Measurements from ENCODE around the gene MEIKIN. TPM values are rescaled to one million over a fixed set of nuclear protein-coding genes. Genes with fewer than 3 reads are reported as not detected.
"Not testable (repeated sequence)": the region's sequence is repeated elsewhere in the genome, so short reads cannot be mapped to it uniquely, and the experiment has no call there.

Gene MEIKIN
- total RNA-seq, 2 experiments from 2014 or later = not detected

- intact Hi-C loops (cut with micrococcal nuclease; ENCODE audit: unreplicated experiment) = no loop called here
- Histone ChIP-seq H3K79me2 (ENCODE audit: insufficient read depth, low read depth, low read length) (peaks cover 73% of the 10 kb centered on the region), H3K4me2 (ENCODE audit: low read length) (no peak overlapping the region), H2AFZ (ENCODE audit: low read length) (no peak overlapping the region), H3K9me3 (ENCODE audit: low read length) (no peaks in the 10 kb centered on the region), H3K36me3 (ENCODE audit: insufficient read depth, low read length) (no peaks in the 10 kb centered on the region), H3K4me3 (ENCODE audit: low read depth, low read length, poor library complexity, severe bottlenecking) (no peak overlapping the region), H3K4me1 (ENCODE audit: insufficient read depth, low read length, poor library complexity, severe bottlenecking) (no peaks in the 10 kb centered on the region), H4K20me1 (ENCODE audit: insufficient read depth, low read length) (no peaks in the 10 kb centered on the region), H3K9me2 (ENCODE audit: insufficient read depth, low read length) (no peaks in the 10 kb centered on the region), H3K27ac (ENCODE audit: low read depth, low read length, poor library complexity, severe bottlenecking) (no peak overlapping the region)
- no peak for TF ChIP-seq EZH2phosphoT487 (IDR thresholded peaks at IDR 0.05; ENCODE audit: borderline replicate concordance, low read depth, low read length)
- TF ChIP-seq, protein P1, sequence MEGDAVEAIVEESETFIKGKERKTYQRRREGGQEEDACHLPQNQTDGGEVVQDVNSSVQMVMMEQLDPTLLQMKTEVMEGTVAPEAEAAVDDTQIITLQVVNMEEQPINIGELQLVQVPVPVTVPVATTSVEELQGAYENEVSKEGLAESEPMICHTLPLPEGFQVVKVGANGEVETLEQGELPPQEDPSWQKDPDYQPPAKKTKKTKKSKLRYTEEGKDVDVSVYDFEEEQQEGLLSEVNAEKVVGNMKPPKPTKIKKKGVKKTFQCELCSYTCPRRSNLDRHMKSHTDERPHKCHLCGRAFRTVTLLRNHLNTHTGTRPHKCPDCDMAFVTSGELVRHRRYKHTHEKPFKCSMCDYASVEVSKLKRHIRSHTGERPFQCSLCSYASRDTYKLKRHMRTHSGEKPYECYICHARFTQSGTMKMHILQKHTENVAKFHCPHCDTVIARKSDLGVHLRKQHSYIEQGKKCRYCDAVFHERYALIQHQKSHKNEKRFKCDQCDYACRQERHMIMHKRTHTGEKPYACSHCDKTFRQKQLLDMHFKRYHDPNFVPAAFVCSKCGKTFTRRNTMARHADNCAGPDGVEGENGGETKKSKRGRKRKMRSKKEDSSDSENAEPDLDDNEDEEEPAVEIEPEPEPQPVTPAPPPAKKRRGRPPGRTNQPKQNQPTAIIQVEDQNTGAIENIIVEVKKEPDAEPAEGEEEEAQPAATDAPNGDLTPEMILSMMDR (conservative IDR thresholded peaks at IDR 0.05; ENCODE audit: low read length) = no peak
- DNase-seq (ENCODE audit: low spot score) = no peak
- BruUV-seq (replicated peaks) = no TSS peak
- POLR2A ChIA-PET = no interaction called here
- CTCF ChIA-PET (ENCODE audit: unreplicated experiment) = no interaction called here
Observed at GRCh38 chr5:131783874-131784273, 161.6 kb downstream of the MEIKIN start.

DNA sequence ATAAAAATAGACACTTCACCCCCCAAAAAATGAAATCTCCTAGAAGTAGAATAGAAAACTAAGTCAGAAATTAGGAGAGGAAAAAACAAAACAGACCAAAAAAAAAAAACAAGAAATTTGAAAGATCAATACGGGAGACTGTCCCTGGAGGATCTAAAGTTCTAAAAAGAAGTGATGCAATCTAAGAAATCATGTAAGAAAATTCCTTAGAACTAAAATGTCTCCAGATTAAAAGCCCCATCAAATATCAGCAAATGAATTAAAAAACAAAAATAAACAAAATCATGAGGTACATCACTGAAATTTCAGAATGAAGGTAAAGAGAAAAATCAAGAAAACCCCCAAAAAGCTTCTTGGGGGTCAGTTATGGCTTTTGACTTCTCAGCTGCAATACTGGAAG is 162.1 kb downstream of the MEIKIN start:
- no peak for DNase-seq (ENCODE audit: low spot score)
- ChIA-PET POLR2A (no interaction called here), CTCF (ENCODE audit: unreplicated experiment) (no interaction called here)
- no peak for TF ChIP-seq EZH2phosphoT487 (IDR thresholded peaks at IDR 0.05; ENCODE audit: borderline replicate concordance, low read depth, low read length)
- TF ChIP-seq, protein P1 (conservative IDR thresholded peaks at IDR 0.05; ENCODE audit: low read length) = no peak
- no peaks in the 10 kb centered on the region for H3K9me3 ChIP-seq (ENCODE audit: low read length)
- intact Hi-C loops (cut with micrococcal nuclease; ENCODE audit: unreplicated experiment) = no loop called here
- no peaks in the 10 kb centered on the region for H3K36me3 ChIP-seq (ENCODE audit: insufficient read depth, low read length)
- no peak overlapping the region for H3K27ac ChIP-seq (ENCODE audit: low read depth, low read length, poor library complexity, severe bottlenecking)
- H4K20me1 ChIP-seq (ENCODE audit: insufficient read depth, low read length) = no peaks in the 10 kb centered on the region
- no peak overlapping the region for H3K4me2 ChIP-seq (ENCODE audit: low read length)
- no TSS peak for BruUV-seq (replicated peaks)
- H3K4me3 ChIP-seq (ENCODE audit: low read depth, low read length, poor library complexity, severe bottlenecking) = no peak overlapping the region
- no peaks in the 10 kb centered on the region for H3K4me1 ChIP-seq (ENCODE audit: insufficient read depth, low read length, poor library complexity, severe bottlenecking)
- no peaks in the 10 kb centered on the region for H3K9me2 ChIP-seq (ENCODE audit: insufficient read depth, low read length)
- peaks cover 68% of the 10 kb centered on the region for H3K79me2 ChIP-seq (ENCODE audit: insufficient read depth, low read depth, low read length)
- no peak overlapping the region for H2AFZ ChIP-seq (ENCODE audit: low read length)

DNA sequence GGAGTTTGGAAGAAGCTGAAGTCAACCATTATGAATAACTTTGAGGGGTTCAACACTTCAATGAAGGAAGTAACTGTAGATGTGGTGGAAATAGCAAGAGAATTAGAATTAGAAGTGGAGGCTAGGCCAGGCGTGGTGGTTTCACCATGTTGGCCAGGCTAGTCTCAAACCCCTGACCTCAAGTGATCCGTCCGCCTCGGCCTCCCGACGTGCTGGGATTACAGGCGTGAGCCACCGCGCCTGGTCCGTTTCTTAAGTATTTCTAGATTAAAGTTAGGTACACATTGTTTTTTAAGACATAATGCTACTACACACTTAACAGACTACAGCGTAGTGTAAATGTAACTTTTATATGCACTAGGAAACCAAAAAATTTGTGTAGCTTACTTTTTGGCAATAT is 162.7 kb downstream of the MEIKIN start:
- BruUV-seq (replicated peaks) = no TSS peak
- H3K4me1 ChIP-seq (ENCODE audit: insufficient read depth, low read length, poor library complexity, severe bottlenecking) = no peaks in the 10 kb centered on the region
- no peaks in the 10 kb centered on the region for H3K36me3 ChIP-seq (ENCODE audit: insufficient read depth, low read length)
- H3K4me3 ChIP-seq (ENCODE audit: low read depth, low read length, poor library complexity, severe bottlenecking) = no peak overlapping the region
- ChIA-PET CTCF (ENCODE audit: unreplicated experiment) (no interaction called here), POLR2A (no interaction called here)
- no peak overlapping the region for H3K27ac ChIP-seq (ENCODE audit: low read depth, low read length, poor library complexity, severe bottlenecking)
- H3K9me3 ChIP-seq (ENCODE audit: low read length) = no peaks in the 10 kb centered on the region
- H3K9me2 ChIP-seq (ENCODE audit: insufficient read depth, low read length) = no peaks in the 10 kb centered on the region
- TF ChIP-seq, protein P1 (conservative IDR thresholded peaks at IDR 0.05; ENCODE audit: low read length) = no peak
- TF ChIP-seq EZH2phosphoT487 (IDR thresholded peaks at IDR 0.05; ENCODE audit: borderline replicate concordance, low read depth, low read length) = no peak
- H4K20me1 ChIP-seq (ENCODE audit: insufficient read depth, low read length) = no peaks in the 10 kb centered on the region
- DNase-seq (ENCODE audit: low spot score) = no peak
- intact Hi-C loops (cut with micrococcal nuclease; ENCODE audit: unreplicated experiment) = no loop called here
- peaks cover 66% of the 10 kb centered on the region for H3K79me2 ChIP-seq (ENCODE audit: insufficient read depth, low read depth, low read length)
- no peak overlapping the region for H2AFZ ChIP-seq (ENCODE audit: low read length)
- H3K4me2 ChIP-seq (ENCODE audit: low read length) = no peak overlapping the region

DNA sequence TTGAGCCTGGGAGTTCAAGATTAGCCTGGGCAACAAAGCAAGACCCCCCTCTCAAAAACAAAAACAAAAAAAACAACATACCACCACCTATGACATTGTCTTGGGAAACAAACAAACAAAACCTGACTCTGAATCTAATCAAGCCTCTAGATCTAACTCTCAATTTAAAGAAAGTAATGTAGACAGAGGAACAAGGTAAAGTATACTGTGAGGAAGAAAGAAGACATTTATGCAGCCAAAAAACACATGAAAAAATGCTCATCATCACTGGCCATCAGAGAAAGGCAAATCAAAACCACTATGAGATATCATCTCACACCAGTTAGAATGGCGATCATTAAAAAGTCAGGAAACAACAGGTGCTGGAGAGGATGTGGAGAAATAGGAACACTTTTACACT is 167.3 kb downstream of the MEIKIN start:
- H3K79me2 ChIP-seq (ENCODE audit: insufficient read depth, low read depth, low read length) = peaks cover 64% of the 10 kb centered on the region
- H3K9me2 ChIP-seq (ENCODE audit: insufficient read depth, low read length); H4K20me1 ChIP-seq (ENCODE audit: insufficient read depth, low read length); intact Hi-C loops (cut with micrococcal nuclease; ENCODE audit: unreplicated experiment); DNase-seq (ENCODE audit: low spot score); POLR2A ChIA-PET; H3K4me1 ChIP-seq (ENCODE audit: insufficient read depth, low read length, poor library complexity, severe bottlenecking); H3K27ac ChIP-seq (ENCODE audit: low read depth, low read length, poor library complexity, severe bottlenecking); CTCF ChIA-PET (ENCODE audit: unreplicated experiment); BruUV-seq (replicated peaks); H3K4me2 ChIP-seq (ENCODE audit: low read length); H3K9me3 ChIP-seq (ENCODE audit: low read length); H3K4me3 ChIP-seq (ENCODE audit: low read depth, low read length, poor library complexity, severe bottlenecking); H2AFZ ChIP-seq (ENCODE audit: low read length); H3K36me3 ChIP-seq (ENCODE audit: insufficient read depth, low read length): not testable (repeated sequence)

All from OCI-LY7 (cell line).